RWPE2 (cell line): ENCODE data around the gene CDKL4.
"Not testable (repeated sequence)": the region's sequence is repeated elsewhere in the genome, so short reads cannot be mapped to it uniquely, and the experiment has no call there.

Source experiments
- ATAC-seq: fragments of 200-7000 bp; cut with Tn5 transposase; 3 replicates; pipeline ENCODE4 v1.9.1; 2021; ENCODE audit warnings: low read depth
- DNase-seq: peaks from one replicate; pipeline ENCODE4 v3.0.0-alpha.2; 2020; ENCODE audit warnings: low spot score
- H3K27ac ChIP-seq: fragments of 450-650 bp; 2 replicates; pipeline ENCODE4 v1.5.1; 2017; ENCODE audit warnings: mild to moderate bottlenecking; ENCODE audit not compliant: poor library complexity, severe bottlenecking
- H3K27me3 ChIP-seq: fragments of 250-450 bp; sonication (Bioruptor Pico); 2 replicates; pipeline ENCODE4 v1.5.1; 2021; ENCODE audit warnings: mild to moderate bottlenecking, moderate library complexity; ENCODE audit not compliant: insufficient read depth, poor library complexity, severe bottlenecking
- H3K36me3 ChIP-seq: fragments of 250-450 bp; sonication (Bioruptor Pico); 2 replicates; pipeline ENCODE4 v1.5.1; 2020; ENCODE audit warnings: low read depth, mild to moderate bottlenecking, moderate library complexity
- H3K4me1 ChIP-seq: fragments of 250-450 bp; sonication (Bioruptor Pico); 2 replicates; pipeline ENCODE4 v1.5.1; 2021; ENCODE audit warnings: mild to moderate bottlenecking, moderate library complexity; ENCODE audit not compliant: insufficient read depth, poor library complexity, severe bottlenecking
- H3K4me3 ChIP-seq: fragments of 250-450 bp; sonication (Bioruptor Pico); 2 replicates; pipeline ENCODE4 v1.5.1; 2021; ENCODE audit warnings: mild to moderate bottlenecking, moderate library complexity; ENCODE audit not compliant: severe bottlenecking
- H3K9me3 ChIP-seq: fragments of 250-450 bp; sonication (Bioruptor Pico); 2 replicates; pipeline ENCODE4 v1.5.1; 2021; ENCODE audit warnings: mild to moderate bottlenecking, moderate library complexity; ENCODE audit not compliant: severe bottlenecking
- TF ChIP-seq, protein P1 (sequence below): fragments of 450-650 bp; IDR thresholded peaks from one replicate; pipeline ENCODE4 v1.5.1; 2017; ENCODE audit warnings: mild to moderate bottlenecking, moderate library complexity; ENCODE audit not compliant: poor library complexity, severe bottlenecking

Gene CDKL4

DNA sequence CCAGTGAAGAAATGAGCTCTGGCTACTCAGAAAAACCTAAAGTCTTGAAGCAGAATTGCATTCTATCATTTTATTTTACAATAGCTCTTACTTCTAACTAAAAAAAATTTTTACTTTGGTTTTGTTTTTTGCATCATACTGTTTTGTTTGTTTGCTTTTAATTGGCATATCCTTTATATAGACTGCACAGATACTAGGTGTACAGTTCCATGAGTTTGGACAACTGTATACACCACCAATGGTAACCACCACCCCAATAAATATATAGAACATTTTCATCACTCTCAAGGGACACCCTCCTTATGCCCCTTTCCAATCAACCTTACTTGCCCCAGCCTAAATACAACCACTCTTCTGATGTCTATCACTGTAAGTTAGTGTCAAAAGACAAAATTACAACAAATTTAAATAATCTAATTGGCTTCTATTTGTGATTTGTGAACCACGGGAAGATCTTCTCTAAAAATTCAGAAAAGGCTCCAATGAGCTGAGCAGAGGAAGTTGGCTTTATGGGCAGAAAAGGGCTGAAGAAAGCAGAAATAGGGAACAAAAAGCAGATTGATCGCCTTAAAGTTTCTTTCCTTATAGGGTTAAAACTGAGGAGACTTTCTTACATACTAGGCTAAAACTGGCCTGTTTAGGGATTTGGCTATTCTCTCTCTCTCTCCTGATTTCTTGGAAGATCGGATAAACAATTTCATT, 100.7 kb downstream of the CDKL4 start:
- Histone ChIP-seq H3K27ac (no peak overlapping the region), H3K4me1 (peaks cover 3% of the 10 kb centered on the region), H3K27me3 (no peaks in the 10 kb centered on the region), H3K4me3 (no peak overlapping the region), H3K9me3 (no peaks in the 10 kb centered on the region), H3K36me3 (no peaks in the 10 kb centered on the region)
- DNase-seq, result no peak
- ATAC-seq, result no peak
- TF ChIP-seq, protein P1, sequence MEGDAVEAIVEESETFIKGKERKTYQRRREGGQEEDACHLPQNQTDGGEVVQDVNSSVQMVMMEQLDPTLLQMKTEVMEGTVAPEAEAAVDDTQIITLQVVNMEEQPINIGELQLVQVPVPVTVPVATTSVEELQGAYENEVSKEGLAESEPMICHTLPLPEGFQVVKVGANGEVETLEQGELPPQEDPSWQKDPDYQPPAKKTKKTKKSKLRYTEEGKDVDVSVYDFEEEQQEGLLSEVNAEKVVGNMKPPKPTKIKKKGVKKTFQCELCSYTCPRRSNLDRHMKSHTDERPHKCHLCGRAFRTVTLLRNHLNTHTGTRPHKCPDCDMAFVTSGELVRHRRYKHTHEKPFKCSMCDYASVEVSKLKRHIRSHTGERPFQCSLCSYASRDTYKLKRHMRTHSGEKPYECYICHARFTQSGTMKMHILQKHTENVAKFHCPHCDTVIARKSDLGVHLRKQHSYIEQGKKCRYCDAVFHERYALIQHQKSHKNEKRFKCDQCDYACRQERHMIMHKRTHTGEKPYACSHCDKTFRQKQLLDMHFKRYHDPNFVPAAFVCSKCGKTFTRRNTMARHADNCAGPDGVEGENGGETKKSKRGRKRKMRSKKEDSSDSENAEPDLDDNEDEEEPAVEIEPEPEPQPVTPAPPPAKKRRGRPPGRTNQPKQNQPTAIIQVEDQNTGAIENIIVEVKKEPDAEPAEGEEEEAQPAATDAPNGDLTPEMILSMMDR, result no peak

DNA sequence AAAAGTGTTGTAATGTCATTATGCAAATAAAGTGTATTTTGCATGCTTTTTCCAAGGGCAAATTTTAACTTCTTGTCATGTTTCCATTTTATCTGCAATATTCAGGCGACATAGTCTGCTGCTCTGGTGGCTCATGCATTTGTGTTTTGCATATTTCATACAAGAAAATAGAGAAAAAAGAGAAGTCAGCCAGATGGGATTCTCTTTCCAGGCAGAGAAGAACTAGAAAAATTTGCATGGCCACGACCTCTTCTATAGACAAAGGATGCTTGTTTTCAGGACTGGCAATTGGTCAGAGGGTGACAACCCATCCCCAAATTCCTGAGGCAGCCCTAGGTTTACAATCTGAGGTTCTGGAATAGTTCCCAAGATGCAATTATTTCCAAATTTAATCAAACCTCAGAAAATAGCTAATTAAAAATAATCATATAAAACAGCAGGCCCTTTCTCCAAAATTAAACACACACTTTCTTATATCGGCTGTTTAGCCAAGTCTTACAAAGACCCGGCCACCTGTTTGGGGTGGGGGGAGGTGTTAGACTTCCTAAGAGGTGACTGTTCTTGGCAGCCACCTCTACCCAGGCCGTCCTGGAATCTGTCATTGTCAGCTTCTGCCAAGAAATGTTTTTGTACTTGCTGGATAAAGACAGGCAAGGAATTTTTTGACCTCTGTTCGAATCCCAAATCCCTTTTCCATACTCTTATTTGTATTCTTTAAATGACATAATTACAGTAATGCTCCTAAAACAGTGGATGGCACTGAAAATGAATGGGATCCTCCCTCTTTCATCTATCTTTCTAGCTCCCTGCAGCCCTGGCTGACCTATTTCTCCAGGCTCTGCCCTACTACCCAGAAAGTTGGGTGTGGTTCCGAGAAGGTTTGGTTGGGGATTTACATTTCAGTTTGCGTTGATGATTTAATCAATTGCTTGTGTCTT, 102.2 kb downstream of the CDKL4 start:
- H3K4me3 ChIP-seq, result no peak overlapping the region
- H3K27me3 ChIP-seq, result no peaks in the 10 kb centered on the region
- no peaks in the 10 kb centered on the region for H3K9me3 ChIP-seq
- DNase-seq (no peak), ATAC-seq (no peak)
- H3K4me1 ChIP-seq, result peaks cover 3% of the 10 kb centered on the region
- TF ChIP-seq, protein P1, result no peak
- H3K27ac ChIP-seq, result no peak overlapping the region
- H3K36me3 ChIP-seq, result no peaks in the 10 kb centered on the region

DNA sequence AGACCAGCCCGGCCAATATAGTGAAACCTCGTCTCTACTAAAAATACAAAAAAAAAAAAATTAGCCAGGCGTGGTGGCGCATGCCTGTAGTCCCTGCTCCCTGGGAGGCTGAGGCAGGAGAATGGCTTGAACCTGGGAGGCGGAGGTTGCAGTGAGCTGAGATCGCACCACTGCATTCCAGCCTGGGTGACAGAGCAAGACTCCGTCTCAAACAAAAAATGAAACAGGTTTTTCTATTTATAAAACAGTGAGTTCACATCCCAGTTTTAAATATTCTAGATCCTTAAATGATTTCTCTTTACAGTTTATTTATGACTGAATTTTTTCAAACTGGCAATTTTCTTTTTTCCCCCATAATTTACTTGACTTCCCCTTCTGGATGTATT, 102.8 kb downstream of the CDKL4 start:
- not testable (repeated sequence) for DNase-seq, H3K4me1 ChIP-seq, H3K4me3 ChIP-seq, H3K27me3 ChIP-seq, H3K9me3 ChIP-seq, H3K27ac ChIP-seq, ATAC-seq, H3K36me3 ChIP-seq

DNA sequence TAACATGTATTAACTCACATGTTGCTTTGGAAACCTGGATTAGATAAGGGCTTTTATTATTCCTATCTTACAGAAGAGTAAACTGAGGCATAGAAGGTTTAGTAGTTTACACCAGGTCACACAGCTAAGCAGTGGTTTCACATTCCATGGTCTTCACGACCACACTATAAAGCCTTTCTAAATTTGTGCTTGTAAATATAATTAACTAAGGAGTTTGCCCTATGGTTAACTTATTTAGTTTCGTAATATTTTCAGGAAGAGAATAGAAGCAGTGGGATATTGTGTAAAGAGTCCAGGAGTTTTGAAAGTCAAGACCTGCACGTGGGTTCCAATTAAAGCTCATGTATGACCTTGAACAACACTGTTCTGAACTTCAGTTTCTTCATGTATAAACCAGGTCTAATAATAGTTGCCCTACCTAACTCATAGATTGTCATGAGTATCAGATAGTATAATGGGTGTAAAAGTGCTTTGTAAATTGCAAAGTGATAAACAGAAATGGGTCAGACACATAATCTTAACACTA, 103.4 kb downstream of the CDKL4 start:
- Histone ChIP-seq H3K36me3 (no peaks in the 10 kb centered on the region), H3K4me1 (peaks cover 3% of the 10 kb centered on the region), H3K9me3 (no peaks in the 10 kb centered on the region), H3K27ac (no peak overlapping the region), H3K4me3 (no peak overlapping the region), H3K27me3 (no peaks in the 10 kb centered on the region)
- TF ChIP-seq, protein P1, result no peak
- ATAC-seq, result no peak
- no peak for DNase-seq

DNA sequence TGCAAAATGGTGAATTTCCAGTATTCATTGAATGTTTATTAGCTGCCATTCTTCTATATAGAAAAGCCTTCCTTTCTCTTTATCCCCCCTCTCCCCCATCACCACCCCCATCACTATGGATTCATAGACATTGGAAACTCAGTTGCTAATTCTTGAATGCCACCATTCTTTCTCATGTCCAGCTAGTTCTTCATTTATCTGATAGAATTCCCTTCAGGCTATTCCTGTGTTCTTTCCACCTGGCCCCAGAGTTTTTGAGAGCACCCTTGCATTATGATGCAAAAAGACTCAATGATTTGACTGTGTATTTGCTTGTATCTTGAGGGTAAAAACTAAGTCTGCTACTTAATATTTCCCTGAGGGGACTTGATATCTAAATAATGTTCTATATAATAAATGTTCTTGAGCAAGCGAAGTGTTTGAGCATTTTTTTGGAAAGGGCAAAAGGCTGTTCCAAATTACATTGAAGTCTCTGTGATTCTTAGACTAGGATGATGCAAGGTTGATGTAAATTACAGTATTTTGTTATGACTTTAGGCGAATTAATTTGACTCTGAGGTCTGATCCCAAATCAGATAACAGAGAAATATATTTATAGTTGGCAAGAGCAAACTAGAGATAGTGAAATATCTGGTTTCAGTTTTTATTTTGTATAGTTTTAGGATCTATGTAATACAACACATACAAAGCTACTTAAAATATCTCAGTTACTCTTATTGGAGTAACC, 104.1 kb downstream of the CDKL4 start:
- no peak overlapping the region for H3K4me3 ChIP-seq
- peaks cover 3% of the 10 kb centered on the region for H3K4me1 ChIP-seq
- no peak for DNase-seq
- H3K27ac ChIP-seq, result no peak overlapping the region
- TF ChIP-seq, protein P1, result no peak
- no peak for ATAC-seq
- no peaks in the 10 kb centered on the region for H3K27me3 ChIP-seq
- no peaks in the 10 kb centered on the region for H3K9me3 ChIP-seq
- H3K36me3 ChIP-seq, result no peaks in the 10 kb centered on the region
